GM12875 (cell line): ENCODE measurements around the gene TSSK6.

ENCODE experiments used
- H3K4me3 ChIP-seq: one replicate; pipeline ENCODE4 v1.5.1; 2011; ENCODE audit warnings: low read depth, low read length, control low read depth
- TF ChIP-seq, protein P1 (sequence below): IDR thresholded peaks from 2 replicates; pipeline ENCODE4 v1.5.1; 2011; ENCODE audit warnings: low read depth, mild to moderate bottlenecking, control low read depth, inconsistent platforms, low read length, moderate library complexity, borderline replicate concordance; ENCODE audit not compliant: insufficient read depth

The TSSK6 gene

DNA sequence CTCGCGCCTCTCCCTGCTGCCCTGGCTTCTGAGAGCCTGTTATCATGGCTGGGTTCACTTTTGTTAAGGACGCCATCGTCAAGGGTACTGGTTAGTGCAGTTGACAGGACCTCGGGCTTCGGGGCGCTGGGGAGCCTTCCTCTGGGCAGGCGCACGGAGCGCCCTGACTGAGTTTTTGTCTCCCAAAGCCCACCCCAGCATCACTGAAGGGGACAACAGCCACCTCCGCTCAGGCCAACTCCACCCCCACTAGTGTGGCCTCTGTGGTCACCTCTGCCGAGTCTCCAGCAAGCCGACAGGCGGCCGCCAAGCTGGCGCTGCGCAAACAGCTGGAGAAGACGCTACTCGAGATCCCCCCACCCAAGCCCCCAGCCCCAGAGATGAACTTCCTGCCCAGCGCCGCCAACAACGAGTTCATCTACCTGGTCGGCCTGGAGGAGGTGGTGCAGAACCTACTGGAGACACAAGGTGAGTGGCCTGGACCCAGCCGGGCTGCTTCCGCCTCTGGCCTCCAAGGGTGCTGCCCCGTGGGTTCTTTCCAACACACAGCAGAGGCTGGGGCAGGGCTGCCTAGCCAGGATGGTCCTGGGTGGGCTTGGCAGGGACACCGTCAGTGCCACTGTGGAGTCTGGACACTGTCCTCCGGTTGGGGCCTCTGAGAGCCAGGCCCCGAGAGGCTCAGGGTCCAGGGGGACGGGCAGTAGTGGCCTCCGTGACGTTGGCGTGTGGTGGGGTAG, 16.9 kb downstream of the TSSK6 start:
- H3K4me3 ChIP-seq, result no peak overlapping the region
- TF ChIP-seq, protein P1, sequence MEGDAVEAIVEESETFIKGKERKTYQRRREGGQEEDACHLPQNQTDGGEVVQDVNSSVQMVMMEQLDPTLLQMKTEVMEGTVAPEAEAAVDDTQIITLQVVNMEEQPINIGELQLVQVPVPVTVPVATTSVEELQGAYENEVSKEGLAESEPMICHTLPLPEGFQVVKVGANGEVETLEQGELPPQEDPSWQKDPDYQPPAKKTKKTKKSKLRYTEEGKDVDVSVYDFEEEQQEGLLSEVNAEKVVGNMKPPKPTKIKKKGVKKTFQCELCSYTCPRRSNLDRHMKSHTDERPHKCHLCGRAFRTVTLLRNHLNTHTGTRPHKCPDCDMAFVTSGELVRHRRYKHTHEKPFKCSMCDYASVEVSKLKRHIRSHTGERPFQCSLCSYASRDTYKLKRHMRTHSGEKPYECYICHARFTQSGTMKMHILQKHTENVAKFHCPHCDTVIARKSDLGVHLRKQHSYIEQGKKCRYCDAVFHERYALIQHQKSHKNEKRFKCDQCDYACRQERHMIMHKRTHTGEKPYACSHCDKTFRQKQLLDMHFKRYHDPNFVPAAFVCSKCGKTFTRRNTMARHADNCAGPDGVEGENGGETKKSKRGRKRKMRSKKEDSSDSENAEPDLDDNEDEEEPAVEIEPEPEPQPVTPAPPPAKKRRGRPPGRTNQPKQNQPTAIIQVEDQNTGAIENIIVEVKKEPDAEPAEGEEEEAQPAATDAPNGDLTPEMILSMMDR, result no peak

DNA sequence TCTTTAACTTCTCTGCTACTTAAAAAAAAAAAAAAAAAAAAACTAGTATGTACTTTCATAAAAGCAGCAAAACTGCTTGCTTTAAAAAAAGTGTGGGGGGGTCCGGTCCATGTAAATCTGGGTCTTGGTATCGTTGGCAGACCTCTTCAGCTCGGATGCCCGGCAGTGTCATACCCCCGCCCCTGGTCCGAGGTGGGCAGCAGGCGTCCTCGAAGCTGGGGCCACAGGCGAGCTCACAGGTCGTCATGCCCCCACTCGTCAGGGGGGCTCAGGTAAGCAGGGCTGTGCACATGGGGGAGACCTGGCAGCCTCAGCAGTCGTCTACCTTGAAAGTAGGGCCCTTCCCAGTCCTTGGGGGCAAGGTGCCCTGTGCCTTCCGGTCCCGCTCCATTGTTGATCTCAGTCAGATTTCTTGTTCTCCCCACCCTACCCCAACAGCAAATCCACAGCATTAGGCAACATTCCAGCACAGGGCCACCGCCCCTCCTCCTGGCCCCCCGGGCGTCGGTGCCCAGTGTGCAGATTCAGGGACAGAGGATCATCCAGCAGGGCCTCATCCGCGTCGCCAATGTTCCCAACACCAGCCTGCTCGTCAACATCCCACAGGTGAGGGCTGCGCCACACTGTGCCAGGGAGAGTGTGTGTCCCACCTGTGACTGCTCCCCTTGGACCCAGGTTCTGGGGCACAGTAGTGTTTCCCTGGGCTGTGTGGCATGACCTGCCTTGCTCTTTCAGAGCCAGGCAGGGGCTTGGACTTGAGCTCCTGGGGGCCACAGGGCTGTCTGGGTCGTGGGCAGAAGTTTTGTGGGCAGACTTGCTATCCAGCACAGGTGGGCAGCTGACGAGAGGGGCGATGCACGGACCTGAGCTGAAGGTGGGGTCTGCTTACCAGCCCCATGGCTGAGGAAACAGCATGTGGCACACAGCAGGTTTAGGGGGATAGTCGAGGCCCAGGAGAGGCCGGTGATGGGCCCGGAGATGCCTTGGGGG, 19.4 kb downstream of the TSSK6 start:
- TF ChIP-seq, protein P1, result no peak
- no peak overlapping the region for H3K4me3 ChIP-seq

DNA sequence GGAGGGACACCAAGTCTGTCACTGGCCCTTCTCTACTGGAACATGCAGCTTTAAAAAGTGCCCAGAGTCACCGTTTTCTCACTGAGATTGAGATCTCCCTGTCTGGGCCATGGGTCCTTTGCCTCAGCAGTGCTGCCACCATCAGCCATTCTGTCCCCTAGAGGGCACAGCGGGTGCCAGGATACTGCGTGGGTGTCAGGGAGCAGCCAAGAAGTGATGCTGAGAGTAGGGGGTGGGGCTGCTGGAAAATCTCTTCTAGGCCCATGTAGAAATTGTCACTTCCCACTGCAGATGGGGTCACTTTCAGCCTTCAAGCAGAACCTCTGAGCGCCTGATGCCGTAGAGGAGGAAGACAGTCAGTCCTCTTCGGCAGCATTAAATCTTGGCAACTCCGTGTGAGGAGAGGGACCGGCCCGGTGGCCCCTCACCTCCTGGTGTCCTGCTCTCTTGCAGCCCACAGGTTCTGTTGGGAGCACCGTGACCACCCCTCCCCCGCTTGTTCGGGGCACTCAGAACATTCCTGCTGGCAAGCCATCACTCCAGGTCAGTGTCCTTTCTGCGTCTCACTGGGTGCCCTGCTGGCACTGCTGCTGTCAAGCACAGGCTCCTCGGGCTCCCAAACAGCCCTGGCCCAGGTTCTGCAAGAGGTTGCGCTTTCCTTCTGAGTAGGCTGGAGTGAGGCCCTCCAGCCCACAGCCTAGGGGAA, 21.4 kb downstream of the TSSK6 start:
- TF ChIP-seq, protein P1, result no peak
- H3K4me3 ChIP-seq, result no peak overlapping the region

DNA sequence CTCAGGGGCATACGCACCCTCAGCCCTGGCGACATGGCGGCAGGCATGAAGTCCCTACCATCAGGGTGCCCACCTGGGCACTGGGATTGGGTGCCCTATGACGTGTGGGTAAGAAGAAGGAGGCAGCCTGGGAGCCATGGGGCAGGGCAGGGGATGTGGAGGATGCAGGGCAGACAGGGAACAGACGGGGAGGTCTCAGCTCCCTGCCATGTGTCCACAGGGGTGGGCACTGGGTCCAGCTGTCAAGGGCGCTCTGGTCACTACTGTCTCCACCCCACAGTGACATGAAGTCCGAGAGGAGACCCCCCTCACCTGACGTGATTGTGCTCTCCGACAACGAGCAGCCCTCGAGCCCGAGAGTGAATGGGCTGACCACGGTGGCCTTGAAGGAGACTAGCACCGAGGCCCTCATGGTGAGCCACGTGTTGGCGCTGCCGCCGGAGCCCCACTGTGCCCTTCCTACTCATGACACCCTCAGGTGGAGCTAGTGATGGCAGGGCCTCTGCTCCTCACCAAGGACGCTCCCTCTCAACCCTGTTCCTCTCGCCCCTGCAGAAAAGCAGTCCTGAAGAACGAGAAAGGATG, 23.2 kb downstream of the TSSK6 start:
- H3K4me3 ChIP-seq, result no peak overlapping the region
- TF ChIP-seq, protein P1, result no peak

DNA sequence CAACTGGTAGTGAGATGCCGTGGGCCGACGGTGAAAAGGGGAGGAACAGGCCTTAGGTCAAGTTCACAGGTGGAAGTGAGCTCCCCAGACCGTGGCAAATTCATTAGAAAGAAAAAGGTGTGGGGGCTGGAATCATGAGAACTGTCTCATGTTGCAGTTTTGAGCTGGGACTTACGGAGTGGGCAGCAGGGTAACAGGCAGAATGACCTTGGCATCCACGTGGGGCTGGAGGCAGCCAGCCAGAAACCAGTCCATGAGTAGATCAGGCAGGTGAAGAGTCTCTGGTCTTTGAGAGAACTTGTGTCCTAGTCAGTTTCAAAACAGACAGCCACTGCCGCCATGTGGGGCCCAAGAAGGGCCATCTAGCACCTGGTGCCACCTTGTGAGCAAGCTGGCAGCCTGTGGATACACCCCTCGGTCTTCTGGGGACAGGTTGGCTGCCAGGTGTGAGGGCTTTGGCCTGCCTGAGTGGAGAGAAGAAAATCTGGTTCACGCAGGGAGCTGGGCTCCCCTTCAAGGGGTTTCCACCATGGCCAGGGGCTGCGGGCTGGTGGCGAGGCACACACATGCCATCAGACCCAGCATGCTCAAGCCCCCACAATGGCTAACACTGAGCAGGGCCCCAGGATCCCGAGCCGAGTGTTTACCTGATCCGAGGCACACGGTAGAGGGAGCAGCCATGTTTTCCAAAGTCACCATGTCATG, 23.9 kb downstream of the TSSK6 start:
- TF ChIP-seq, protein P1, result no peak
- no peak overlapping the region for H3K4me3 ChIP-seq

DNA sequence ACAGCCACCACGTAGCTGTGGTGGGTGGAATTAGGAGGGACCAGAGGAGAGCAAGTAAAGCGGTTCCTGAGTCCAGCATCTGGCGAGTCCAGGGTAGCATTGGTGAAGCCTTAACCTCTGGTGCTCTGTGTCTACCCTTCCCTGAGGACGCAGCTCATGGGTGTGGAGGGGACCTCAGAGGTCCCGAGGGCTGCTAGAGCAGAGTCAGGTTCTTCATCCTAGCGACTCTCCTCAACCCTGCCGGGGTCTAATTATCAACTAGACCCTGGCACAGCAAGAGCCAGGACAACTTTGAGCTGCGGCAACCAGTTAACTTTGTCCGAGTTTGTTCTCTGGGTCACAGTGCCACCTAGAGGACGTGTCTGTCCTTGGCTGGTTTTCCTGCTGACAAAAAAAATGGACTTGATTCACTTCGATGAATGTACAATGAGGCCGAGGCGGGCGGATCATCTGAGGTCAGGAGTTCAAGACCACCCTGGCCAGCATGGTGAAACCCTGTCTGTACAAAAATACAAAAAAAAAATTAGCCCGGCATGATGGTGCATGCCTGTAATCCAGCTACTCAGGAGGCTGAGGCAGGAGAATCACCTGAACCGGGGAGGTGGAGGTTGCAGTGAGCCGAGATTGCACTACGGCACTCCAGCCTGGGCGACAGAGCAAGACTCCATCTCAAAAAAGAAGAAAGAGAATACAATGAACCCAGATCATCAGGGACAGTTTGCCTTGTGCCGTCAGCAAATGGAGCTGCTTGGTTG, 25.0 kb downstream of the TSSK6 start:
- TF ChIP-seq, protein P1, result peak; percentile 72
- H3K4me3 ChIP-seq, result no peak overlapping the region
